Mesenchymal stem cell (in vitro differentiated cells and primary cell): Measurements from ENCODE around the gene CHST15.
A peak's percentile ranks its signal among the peaks of the same experiment; 100 is the strongest.

ENCODE experiments used
- DNase-seq: peaks from one replicate; pipeline ENCODE4 v3.0.0-alpha.2; 2013
- H2AFZ ChIP-seq: one replicate; pipeline ENCODE4 v1.6.1; 2013; ENCODE audit warnings: low read depth, mild to moderate bottlenecking, control low read depth, inconsistent platforms, low read length, moderate library complexity
- H2AK5ac ChIP-seq: 2 replicates; pipeline ENCODE4 v1.6.1; 2013; ENCODE audit warnings: low read length, moderate library complexity, mild to moderate bottlenecking, inconsistent platforms; ENCODE audit not compliant: severe bottlenecking
- H2BK120ac ChIP-seq: one replicate; pipeline ENCODE4 v1.6.1; 2013; ENCODE audit warnings: low read depth, mild to moderate bottlenecking, inconsistent platforms, low read length, moderate library complexity
- H2BK12ac ChIP-seq, 2 experiments: one replicate each; pipeline ENCODE4 v1.6.1; 2013; ENCODE audit warnings: inconsistent platforms in 2 of 2, low read length in 2 of 2, mild to moderate bottlenecking in 2 of 2, moderate library complexity in 2 of 2, control low read depth in 1 of 2
- H2BK15ac ChIP-seq: one replicate; pipeline ENCODE4 v1.6.1; 2013; ENCODE audit warnings: mild to moderate bottlenecking, low read depth, inconsistent platforms; ENCODE audit not compliant: poor library complexity, severe bottlenecking
- H2BK5ac ChIP-seq: 2 replicates; pipeline ENCODE4 v1.6.1; 2013; ENCODE audit warnings: low read depth, mild to moderate bottlenecking, low read length, control low read depth, inconsistent platforms; ENCODE audit not compliant: poor library complexity, severe bottlenecking
- H3K14ac ChIP-seq, 2 experiments: one replicate each; pipeline ENCODE4 v1.6.1; 2013; ENCODE audit warnings: inconsistent platforms in 2 of 2, low read length in 2 of 2, control low read depth in 1 of 2, mild to moderate bottlenecking in 1 of 2, moderate library complexity in 1 of 2
- H3K18ac ChIP-seq, 2 experiments: one replicate each; pipeline ENCODE4 v1.6.1; 2013; ENCODE audit warnings: inconsistent platforms in 2 of 2, low read length in 2 of 2, control low read depth in 1 of 2, low read depth in 1 of 2, mild to moderate bottlenecking in 1 of 2
- H3K23ac ChIP-seq, 2 experiments: one replicate each; pipeline ENCODE4 v1.6.1; 2013; ENCODE audit warnings: inconsistent platforms in 2 of 2, low read length in 2 of 2, mild to moderate bottlenecking in 2 of 2, moderate library complexity in 2 of 2, control low read depth in 1 of 2
- H3K27ac ChIP-seq: 2 replicates; pipeline ENCODE4 v1.5.1; 2013; ENCODE audit warnings: mild to moderate bottlenecking, moderate library complexity, low read length, control low read depth, inconsistent platforms; ENCODE audit not compliant: poor library complexity, severe bottlenecking
- H3K27me3 ChIP-seq, 2 experiments: 2 replicates each; pipeline versions ENCODE4 v1.6.1 to v1.7.0; 2013; ENCODE audit warnings: low read length in 2 of 2, mild to moderate bottlenecking in 2 of 2, moderate library complexity in 2 of 2, control low read depth in 1 of 2, inconsistent platforms in 1 of 2; ENCODE audit not compliant: control insufficient read depth in 1 of 2, insufficient read depth in 1 of 2
- H3K36me3 ChIP-seq, 2 experiments: 2 replicates each; pipeline versions ENCODE4 v1.6.1 to v1.7.0; 2013; ENCODE audit warnings: low read length in 2 of 2, control low read depth in 1 of 2, inconsistent platforms in 1 of 2, low read depth in 1 of 2, mild to moderate bottlenecking in 1 of 2; ENCODE audit not compliant: insufficient read depth in 2 of 2, control insufficient read depth in 1 of 2
- H3K4ac ChIP-seq, 2 experiments: one replicate each; pipeline ENCODE4 v1.6.1; 2013; ENCODE audit warnings: inconsistent platforms in 2 of 2, low read length in 2 of 2, mild to moderate bottlenecking in 2 of 2, moderate library complexity in 2 of 2, control low read depth in 1 of 2, low read depth in 1 of 2
- H3K4me1 ChIP-seq: 2 replicates; pipeline ENCODE4 v1.6.1; 2013; ENCODE audit warnings: low read depth, low read length, control low read depth; ENCODE audit not compliant: control insufficient read depth, insufficient read depth
- H3K4me2 ChIP-seq: 2 replicates; pipeline ENCODE4 v1.6.1; 2013; ENCODE audit warnings: low read length, mild to moderate bottlenecking, inconsistent platforms; ENCODE audit not compliant: poor library complexity, severe bottlenecking
- H3K4me3 ChIP-seq, 2 experiments: 2 replicates each; pipeline versions ENCODE4 v1.5.1 to v1.7.0; 2013; ENCODE audit warnings: low read length in 2 of 2, mild to moderate bottlenecking in 2 of 2, control low read depth in 1 of 2, low read depth in 1 of 2; ENCODE audit not compliant: insufficient read depth in 1 of 2
- H3K79me1 ChIP-seq: replicated peaks from 2 replicates; pipeline ENCODE4 v1.6.1; 2013; ENCODE audit warnings: mild to moderate bottlenecking, control low read depth, low read length, inconsistent platforms; ENCODE audit not compliant: poor library complexity, severe bottlenecking
- H3K9ac ChIP-seq: 2 replicates; pipeline ENCODE4 v1.7.0; 2013; ENCODE audit warnings: mild to moderate bottlenecking, low read length, moderate library complexity
- H3K9me3 ChIP-seq: 2 replicates; pipeline ENCODE4 v1.7.0; 2013; ENCODE audit warnings: mild to moderate bottlenecking, low read length; ENCODE audit not compliant: control insufficient read depth
- H4K8ac ChIP-seq: one replicate; pipeline ENCODE4 v1.6.1; 2013; ENCODE audit warnings: inconsistent platforms, mild to moderate bottlenecking, low read length, moderate library complexity
- H4K91ac ChIP-seq: one replicate; pipeline ENCODE4 v1.6.1; 2013; ENCODE audit warnings: mild to moderate bottlenecking, low read length, inconsistent platforms
- WGBS: methylation state at CpG from one replicate; pipeline ENCODE4 v1.1.7; 2013; ENCODE audit warnings: mixed read lengths; 5-methylcytosine and 5-hydroxymethylcytosine counted together

CHST15 gene

GRCh38 chr10:124004663-124005004 is 88.8 kb downstream of the CHST15 start:
- Histone ChIP-seq H3K14ac (no peak overlapping the region), H3K23ac (no peak overlapping the region), H3K4me2 (no peak overlapping the region), H3K4me3 (no peak overlapping the region), H4K91ac (no peak overlapping the region), H4K8ac (no peak overlapping the region), H3K9ac (no peak overlapping the region), H2AFZ (no peak overlapping the region), H3K4me1 (peaks cover 17% of the 10 kb centered on the region), H3K4ac (no peak overlapping the region), H2BK15ac (no peak overlapping the region), H3K27ac (no peak overlapping the region), H3K9me3 (no peaks in the 10 kb centered on the region), H2AK5ac (no peak overlapping the region), H2BK120ac (no peak overlapping the region), H3K27me3 (no peaks in the 10 kb centered on the region), H2BK5ac (no peak overlapping the region), H2BK12ac (no peak overlapping the region), H3K36me3 (peaks cover 8 to 54% of the 10 kb centered on the region in 2 experiments), H3K79me1 (peaks cover 27% of the 10 kb centered on the region), H3K18ac (no peak overlapping the region)
- WGBS = 100% methylated on average over 2 of the region's 2 CpGs
- no peak for DNase-seq

GRCh38 chr10:124003871-124004662 is 89.3 kb downstream of the CHST15 start:
- Histone ChIP-seq H3K9me3 (no peaks in the 10 kb centered on the region), H3K4me3 (no peak overlapping the region), H3K23ac (no peak overlapping the region), H3K27me3 (no peaks in the 10 kb centered on the region), H2BK120ac (no peak overlapping the region), H3K4me1 (peaks cover 17% of the 10 kb centered on the region), H3K9ac (no peak overlapping the region), H2BK12ac (no peak overlapping the region), H4K91ac (no peak overlapping the region), H3K4ac (no peak overlapping the region), H3K27ac (no peak overlapping the region), H4K8ac (no peak overlapping the region), H3K36me3 (peaks cover 5 to 51% of the 10 kb centered on the region in 2 experiments), H3K4me2 (no peak overlapping the region), H3K14ac (peak overlapping the region in 1 of 2 experiments; percentile 3), H2BK15ac (no peak overlapping the region), H2BK5ac (no peak overlapping the region), H3K79me1 (peaks cover 27% of the 10 kb centered on the region), H2AK5ac (no peak overlapping the region), H3K18ac (no peak overlapping the region), H2AFZ (no peak overlapping the region)
- 82% methylated on average over 11 of the region's 11 CpGs for WGBS
- no peak for DNase-seq

- 88% methylated on average over 4 of the region's 4 CpGs for WGBS
- Histone ChIP-seq H3K18ac (no peak overlapping the region), H2AFZ (no peak overlapping the region), H2BK120ac (no peak overlapping the region), H3K36me3 (peaks cover 5 to 47% of the 10 kb centered on the region in 2 experiments), H4K8ac (no peak overlapping the region), H3K4ac (no peak overlapping the region), H3K4me1 (peaks cover 17% of the 10 kb centered on the region), H3K4me2 (no peak overlapping the region), H3K79me1 (peaks cover 23% of the 10 kb centered on the region), H3K9ac (no peak overlapping the region), H2AK5ac (no peak overlapping the region), H3K14ac (no peak overlapping the region), H2BK12ac (no peak overlapping the region), H3K9me3 (no peaks in the 10 kb centered on the region), H2BK15ac (no peak overlapping the region), H3K27me3 (no peaks in the 10 kb centered on the region), H2BK5ac (no peak overlapping the region), H3K27ac (no peak overlapping the region), H3K4me3 (no peak overlapping the region), H4K91ac (no peak overlapping the region), H3K23ac (no peak overlapping the region)
- no peak for DNase-seq
Measured at GRCh38 chr10:124003481-124003870, 89.9 kb downstream of the CHST15 start.

GRCh38 chr10:124003070-124003419 is 90.4 kb downstream of the CHST15 start:
- Histone ChIP-seq H2BK12ac (no peak overlapping the region), H4K91ac (no peak overlapping the region), H3K4me3 (no peak overlapping the region), H2BK120ac (no peak overlapping the region), H3K4me2 (no peak overlapping the region), H3K36me3 (peaks cover 5 to 43% of the 10 kb centered on the region in 2 experiments), H2BK15ac (no peak overlapping the region), H3K4ac (no peak overlapping the region), H3K79me1 (peaks cover 20% of the 10 kb centered on the region), H3K27me3 (no peaks in the 10 kb centered on the region), H3K9ac (no peak overlapping the region), H2AFZ (no peak overlapping the region), H2BK5ac (no peak overlapping the region), H3K23ac (no peak overlapping the region), H3K4me1 (peaks cover 19% of the 10 kb centered on the region), H4K8ac (no peak overlapping the region), H3K18ac (no peak overlapping the region), H3K27ac (no peak overlapping the region), H2AK5ac (no peak overlapping the region), H3K14ac (no peak overlapping the region), H3K9me3 (no peaks in the 10 kb centered on the region)
- 95% methylated on average over 7 of the region's 7 CpGs for WGBS
- DNase-seq = no peak
